NCI-H446 treated with DMSO at 0.1 percent for 48 hours (cell line): ENCODE results near the gene EXOSC6.
"Not testable (repeated sequence)": the region's sequence is repeated elsewhere in the genome, so short reads cannot be mapped to it uniquely, and the experiment has no call there.

Experiments used
- DNase-seq: peaks from one replicate; lab custom pipeline; 2025; lab: John Stamatoyannopoulos, UW

The EXOSC6 gene

GRCh38 chr16:70251629-70252354, at the start of gene EXOSC6:
Gene EXOSC6 (minus strand): TSS chr16:70251940. CDS start chr16:70251900, 40 bp downstream.
- peak; percentile 72 for DNase-seq

- DNase-seq: no peak
Observed at GRCh38 chr16:70301121-70301520, 49.4 kb upstream of the EXOSC6 start.

GRCh38 chr16:70298988-70299938, 47.5 kb upstream of the EXOSC6 start, which contains the start of gene DDX19B:
Gene DDX19B (plus strand): TSS chr16:70299186. CDS start chr16:70299298, 112 bp downstream.
- peak; percentile 20 for DNase-seq

GRCh38 chr16:70295634-70296033, 43.9 kb upstream of the EXOSC6 start:
- DNase-seq: no peak

- no peak for DNase-seq
Observed at GRCh38 chr16:70294385-70295025, 42.8 kb upstream of the EXOSC6 start.

- DNase-seq: not testable (repeated sequence)
Observed at GRCh38 chr16:70292148-70292547, 40.4 kb upstream of the EXOSC6 start.

- no peak for DNase-seq
Observed at GRCh38 chr16:70290949-70291519, 39.3 kb upstream of the EXOSC6 start.

GRCh38 chr16:70289229-70290094, 37.7 kb upstream of the EXOSC6 start, which contains the start of gene AARS1:
Gene AARS1 (minus strand): TSS chr16:70289506. CDS start chr16:70282763, 6,743 bp downstream.
- peak; percentile 96 for DNase-seq

- DNase-seq: not testable (repeated sequence)
Observed at GRCh38 chr16:70287304-70287971, 35.7 kb upstream of the EXOSC6 start.

- no peak for DNase-seq
Observed at GRCh38 chr16:70276392-70276791, 24.7 kb upstream of the EXOSC6 start.

GRCh38 chr16:70271696-70272095, 20.0 kb upstream of the EXOSC6 start:
- DNase-seq: no peak

GRCh38 chr16:70270176-70270575, 18.4 kb upstream of the EXOSC6 start:
- no peak for DNase-seq

- no peak for DNase-seq
Observed at GRCh38 chr16:70269471-70269870, 17.7 kb upstream of the EXOSC6 start.

GRCh38 chr16:70267922-70268321, 16.2 kb upstream of the EXOSC6 start:
- not testable (repeated sequence) for DNase-seq

GRCh38 chr16:70267516-70267915, 15.8 kb upstream of the EXOSC6 start:
- DNase-seq: no peak

GRCh38 chr16:70259903-70260302, 8.2 kb upstream of the EXOSC6 start:
- DNase-seq: not testable (repeated sequence)

GRCh38 chr16:70258946-70259345, 7.2 kb upstream of the EXOSC6 start:
- no peak for DNase-seq

GRCh38 chr16:70258065-70258464, 6.3 kb upstream of the EXOSC6 start:
- DNase-seq: no peak

GRCh38 chr16:70257391-70257790, 5.7 kb upstream of the EXOSC6 start:
- DNase-seq: no peak

GRCh38 chr16:70255574-70255973, 3.8 kb upstream of the EXOSC6 start:
- DNase-seq: no peak
